Kidney (tissue), 14 donors: Measurements from ENCODE around the gene ZWILCH. TPM values are rescaled to one million over a fixed set of nuclear protein-coding genes. Genes with fewer than 3 reads are reported as not detected.
A peak's percentile ranks its signal among the peaks of the same experiment; 100 is the strongest.

Experiments used
- DNase-seq, 5 donors: peaks; one replicate each; pipeline ENCODE4 v3.0.0-alpha.2; 2013 to 2020
- FAIRE-seq: peaks from 2 replicates; lab custom pipeline; 2012; peaks lifted over from hg19 to GRCh38; lab: Jason Lieb, UNC
- H3K27ac ChIP-seq, 2 donors: one replicate each; pipeline ENCODE4 v1.7.0; 2013; ENCODE audit warnings: low read depth in 2 of 2, low read length in 2 of 2, inconsistent platforms in 1 of 2
- H3K27me3 ChIP-seq: one replicate; pipeline ENCODE4 v1.7.1; 2013; ENCODE audit warnings: low read length, inconsistent platforms; ENCODE audit not compliant: control insufficient read depth, insufficient read depth
- H3K36me3 ChIP-seq, 3 donors: one replicate each; pipeline versions ENCODE4 v1.7.0 to v1.7.1; 2013; ENCODE audit warnings: low read length in 3 of 3, control low read depth in 1 of 3, inconsistent platforms in 1 of 3; ENCODE audit not compliant: insufficient read depth in 3 of 3, control insufficient read depth in 2 of 3
- H3K4me1 ChIP-seq, 3 donors: one replicate each; pipeline versions ENCODE4 v1.7.0 to v1.7.1; 2013; ENCODE audit warnings: low read length in 3 of 3, inconsistent platforms in 1 of 3, low read depth in 1 of 3; ENCODE audit not compliant: control insufficient read depth in 2 of 3, insufficient read depth in 2 of 3
- H3K4me3 ChIP-seq, 3 donors: one replicate each; pipeline versions ENCODE4 v1.7.0 to v1.8.1; 2013; ENCODE audit warnings: low read length in 3 of 3, control low read depth in 1 of 3, inconsistent platforms in 1 of 3
- H3K9ac ChIP-seq, 3 donors: one replicate each; pipeline versions ENCODE4 v1.7.0 to v1.7.1; 2013; ENCODE audit warnings: low read length in 3 of 3, control low read depth in 1 of 3, inconsistent platforms in 1 of 3
- H3K9me3 ChIP-seq, 3 donors: one replicate each; pipeline versions ENCODE4 v1.7.0 to v1.7.1; 2013; ENCODE audit warnings: low read length in 3 of 3, control low read depth in 1 of 3, inconsistent platforms in 1 of 3; ENCODE audit not compliant: control insufficient read depth in 2 of 3, insufficient read depth in 1 of 3
- CTCF ChIP-seq: IDR thresholded peaks from 3 replicates; pipeline ENCODE4 v1.5.1; 2012; ENCODE audit warnings: mild to moderate bottlenecking, moderate library complexity, borderline replicate concordance; ENCODE audit not compliant: insufficient read depth; ENCODE audit errors: extremely low read depth
- intact Hi-C: fragments of 100-400 bp; cut with DNase I; formaldehyde crosslinking; loops from one replicate; pipeline ENCODE4 v1.11.1; 2022
- polyA plus RNA-seq: library from polyadenylated mRNA; stranded (reverse); fragments of 350-450 nt; fragmentation: Illumina TruSeq; extraction: RNeasy Lipid Tissue Mini Kit (QIAGEN cat#74804); gene quantifications from one replicate; pipeline ENCODE4 v1.2.3, GENCODE V29; 2014; ENCODE audit warnings: low read depth, low replicate concordance; ENCODE audit not compliant: insufficient read depth
- total RNA-seq: library from RNA; stranded (reverse); fragmentation: NEBNext Ultra II Directional; extraction: Animal tissue kit (Norgen Biotek cat#: 25700); gene quantifications from one replicate; pipeline ENCODE4 v1.2.1, GENCODE V29; 2021
- donor health status: control.
- donor health status: control.
- donor health status: control.
- donor health status: control.
- donor health status: control.
- donor health status: DM: yes; HTN: yes; CAD: no.
- donor health status: Normal renal cell carcinoma (clear cell type).

Gene ZWILCH
- total and polyA plus RNA-seq, 2 donors from 2014 or later, result 3.0 to 9.0 TPM

GRCh38 chr15:66564136-66565041 is 59.3 kb downstream of the ZWILCH start:
- TF ChIP-seq CTCF, result no peak

GRCh38 chr15:66565141-66565641 is 60.1 kb downstream of the ZWILCH start:
- FAIRE-seq (no peak), DNase-seq (no peak)
- Histone ChIP-seq H3K27ac (no peak overlapping the region), H3K9me3 (no peaks in the 10 kb centered on the region), H3K9ac (no peak overlapping the region), H3K4me3 (no peak overlapping the region), H3K36me3 (no peaks in the 10 kb centered on the region), H3K27me3 (no peaks in the 10 kb centered on the region), H3K4me1 (no peaks in the 10 kb centered on the region)
- intact Hi-C loops, result no loop called here
- no peak for TF ChIP-seq CTCF

More at GRCh38 chr15:66564136-66565041, 59.3 kb downstream of the ZWILCH start:
- H3K9ac ChIP-seq, result no peak overlapping the region
- no peak overlapping the region for H3K27ac ChIP-seq
- intact Hi-C loops, result no loop called here
- no peaks in the 10 kb centered on the region for H3K9me3 ChIP-seq
- FAIRE-seq, result no peak
- no peak for DNase-seq
- no peaks in the 10 kb centered on the region for H3K36me3 ChIP-seq
- no peaks in the 10 kb centered on the region for H3K4me1 ChIP-seq
- no peaks in the 10 kb centered on the region for H3K27me3 ChIP-seq
- no peak overlapping the region for H3K4me3 ChIP-seq

GRCh38 chr15:66565741-66566144 is 60.6 kb downstream of the ZWILCH start, which contains the start of gene LCTL:
TSS of gene LCTL (minus strand) at chr15:66565998. CDS start at chr15:66565365, 633 bp downstream.
- Histone ChIP-seq H3K9ac (no peak within 1 kb of the TSS), H3K4me1 (no peaks in the 10 kb centered on the region), H3K27me3 (no peaks in the 10 kb centered on the region), H3K9me3 (no peaks in the 10 kb centered on the region), H3K4me3 (no peak within 1 kb of the TSS), H3K36me3 (no peaks in the 10 kb centered on the region), H3K27ac (no peak within 1 kb of the TSS)
- DNase-seq (peak in 2 of 5 donors; percentile 42 to 54), FAIRE-seq (no peak)
- intact Hi-C loops, result no loop called here
- TF ChIP-seq CTCF, result no peak
